ENCODE data around the gene ZNF341. TPM values are rescaled to one million over a fixed set of nuclear protein-coding genes. Genes with fewer than 3 reads are reported as not detected.

ZNF341 gene
- total and polyA plus RNA-seq, 3 experiments from 2014 or later, result 2.6 to 5.0 (median 4.5) TPM

GRCh38 chr20:33719277-33719988 lies 12.4 kb upstream of the ZNF341 start:
- Histone ChIP-seq H3K27me3 (ENCODE audit: insufficient read depth, low read length, poor library complexity, severe bottlenecking) (no peaks in the 10 kb centered on the region), H3K36me3 (ENCODE audit: insufficient read depth, low read length) (no peaks in the 10 kb centered on the region), H3K4me3 (ENCODE audit: low read length) (peak overlapping the region; percentile 84), H3K9me3 (ENCODE audit: low read length) (no peaks in the 10 kb centered on the region), H3K4me1 (ENCODE audit: insufficient read depth, low read length) (peaks cover 20% of the 10 kb centered on the region), H3K27ac (ENCODE audit: low read depth, low read length) (peak overlapping the region; percentile 75)
- POLR2A ChIA-PET, result interaction anchor here (0.9 to 2.6 kb wide), 10 partner anchors 13 to 393 kb away, joined by 3 to 36 read pairs (median 4); partner anchors contain the start of genes CBFA2T2, CHMP4B, EIF2S2 and SNTA1
- Mint-ChIP-seq H3K27me3 (peaks cover 0 to 2% of the 10 kb centered on the region in 2 donors), H3K4me3 (peak overlapping the region; percentile 80 to 95 (median 87)), H3K9me3 (no peaks in the 10 kb centered on the region), H3K36me3 (peaks cover 0 to 29% (median 2%) of the 10 kb centered on the region in 3 donors), H3K27ac (peak overlapping the region; percentile 69 to 98 (median 92)), H3K4me1 (peaks cover 28 to 41% (median 35%) of the 10 kb centered on the region in 3 donors)
- CTCF ChIA-PET, result interaction anchor here (0.8 to 1.7 kb wide), 6 partner anchors 13 to 195 kb away, joined by 3 to 7 read pairs (median 4); no protein-coding TSS in a partner anchor
- no peak for DNase-seq

- peaks cover 20% of the 10 kb centered on the region for H3K4me1 ChIP-seq (ENCODE audit: insufficient read depth, low read length)
- peak within 1 kb of the TSS; percentile 84 for H3K4me3 ChIP-seq (ENCODE audit: low read length)
- H3K9me3 Mint-ChIP-seq, result no peaks in the 10 kb centered on the region
- peaks cover 28 to 41% (median 35%) of the 10 kb centered on the region in 3 donors for H3K4me1 Mint-ChIP-seq
- H3K27me3 ChIP-seq (ENCODE audit: insufficient read depth, low read length, poor library complexity, severe bottlenecking), result no peaks in the 10 kb centered on the region
- H3K27ac Mint-ChIP-seq, result peak within 1 kb of the TSS; percentile 70 to 98 (median 92)
- ChIA-PET CTCF (interaction anchor here (0.8 to 1.7 kb wide), 6 partner anchors 12 to 195 kb away, joined by 3 to 7 read pairs (median 4); no protein-coding TSS in a partner anchor), POLR2A (interaction anchor here (0.9 to 2.6 kb wide), 11 partner anchors 12 to 392 kb away, joined by 3 to 36 read pairs (median 4); partner anchors contain the start of genes CBFA2T2, CHMP4B, EIF2S2 and SNTA1)
- H3K27ac ChIP-seq (ENCODE audit: low read depth, low read length), result peak within 1 kb of the TSS; percentile 75
- H3K36me3 Mint-ChIP-seq, result peaks cover 0 to 24% (median 2%) of the 10 kb centered on the region in 3 donors
- H3K36me3 ChIP-seq (ENCODE audit: insufficient read depth, low read length), result no peaks in the 10 kb centered on the region
- H3K9me3 ChIP-seq (ENCODE audit: low read length), result no peaks in the 10 kb centered on the region
- peak; percentile 76 to 94 (median 92) for DNase-seq
- H3K27me3 Mint-ChIP-seq, result peaks cover 0 to 2% of the 10 kb centered on the region in 2 donors
- peak within 1 kb of the TSS; percentile 80 to 95 (median 87) for H3K4me3 Mint-ChIP-seq
Measured at GRCh38 chr20:33719989-33720709, 11.6 kb upstream of the ZNF341 start, which contains the start of gene PXMP4. TSS of gene PXMP4 (minus strand) at chr20:33720310. CDS start at chr20:33720207, 103 bp downstream.

GRCh38 chr20:33721391-33722140 lies 10.2 kb upstream of the ZNF341 start:
- Histone ChIP-seq H3K4me1 (ENCODE audit: insufficient read depth, low read length) (peaks cover 20% of the 10 kb centered on the region), H3K27me3 (ENCODE audit: insufficient read depth, low read length, poor library complexity, severe bottlenecking) (no peaks in the 10 kb centered on the region), H3K4me3 (ENCODE audit: low read length) (no peak overlapping the region), H3K9me3 (ENCODE audit: low read length) (no peaks in the 10 kb centered on the region), H3K36me3 (ENCODE audit: insufficient read depth, low read length) (no peaks in the 10 kb centered on the region), H3K27ac (ENCODE audit: low read depth, low read length) (no peak overlapping the region)
- Mint-ChIP-seq H3K27ac (peak overlapping the region in 5 of 8 donors; percentile 3 to 92 (median 73)), H3K36me3 (peaks cover 0 to 13% (median 2%) of the 10 kb centered on the region in 3 donors), H3K9me3 (no peaks in the 10 kb centered on the region), H3K4me3 (peak overlapping the region; percentile 9 to 87 (median 71)), H3K27me3 (peaks cover 0 to 2% of the 10 kb centered on the region in 2 donors), H3K4me1 (peaks cover 23 to 34% (median 28%) of the 10 kb centered on the region in 3 donors)
- ChIA-PET CTCF (interaction anchor here (0.7 to 1.2 kb wide), 2 partner anchors 10 to 55 kb away, joined by 3 read pairs; partner anchors contain the start of genes ACTL10 and ZNF341), POLR2A (interaction anchor here (0.6 to 0.7 kb wide), 2 partner anchors 34 to 1363 kb away, joined by 4 to 5 read pairs; no protein-coding TSS in a partner anchor)
- DNase-seq, result no peak

GRCh38 chr20:33724439-33725094 lies 7.2 kb upstream of the ZNF341 start:
- Histone ChIP-seq H3K4me3 (ENCODE audit: low read length) (no peak overlapping the region), H3K27me3 (ENCODE audit: insufficient read depth, low read length, poor library complexity, severe bottlenecking) (no peaks in the 10 kb centered on the region), H3K4me1 (ENCODE audit: insufficient read depth, low read length) (peaks cover 9% of the 10 kb centered on the region), H3K36me3 (ENCODE audit: insufficient read depth, low read length) (no peaks in the 10 kb centered on the region), H3K27ac (ENCODE audit: low read depth, low read length) (no peak overlapping the region), H3K9me3 (ENCODE audit: low read length) (no peaks in the 10 kb centered on the region)
- peaks cover 0 to 2% of the 10 kb centered on the region in 2 donors for H3K27me3 Mint-ChIP-seq
- ChIA-PET POLR2A (no interaction called here), CTCF (interaction anchor here (0.7 kb wide), 1 partner anchor 167 kb away, joined by 3 read pairs; no protein-coding TSS in a partner anchor)
- no peaks in the 10 kb centered on the region for H3K9me3 Mint-ChIP-seq
- no peak overlapping the region for H3K4me3 Mint-ChIP-seq
- H3K36me3 Mint-ChIP-seq, result peaks cover 0 to 6% (median 2%) of the 10 kb centered on the region in 3 donors
- H3K27ac Mint-ChIP-seq, result no peak overlapping the region
- peaks cover 8 to 16% (median 12%) of the 10 kb centered on the region in 3 donors for H3K4me1 Mint-ChIP-seq
- DNase-seq, result no peak

GRCh38 chr20:33725607-33726264 lies 6.1 kb upstream of the ZNF341 start:
- Histone ChIP-seq H3K9me3 (ENCODE audit: low read length) (no peaks in the 10 kb centered on the region), H3K27me3 (ENCODE audit: insufficient read depth, low read length, poor library complexity, severe bottlenecking) (no peaks in the 10 kb centered on the region), H3K27ac (ENCODE audit: low read depth, low read length) (no peak overlapping the region), H3K4me1 (ENCODE audit: insufficient read depth, low read length) (peaks cover 4% of the 10 kb centered on the region), H3K4me3 (ENCODE audit: low read length) (no peak overlapping the region), H3K36me3 (ENCODE audit: insufficient read depth, low read length) (no peaks in the 10 kb centered on the region)
- H3K36me3 Mint-ChIP-seq, result no peaks in the 10 kb centered on the region
- POLR2A ChIA-PET, result interaction anchor here (0.7 to 1.5 kb wide), 2 partner anchors 58 to 59 kb away, joined by 3 read pairs; partner anchors contain the start of gene ACTL10
- CTCF ChIA-PET, result no interaction called here
- H3K4me1 Mint-ChIP-seq, result peaks cover 3 to 6% (median 4%) of the 10 kb centered on the region in 3 donors
- H3K9me3 Mint-ChIP-seq, result no peaks in the 10 kb centered on the region
- no peak overlapping the region for H3K4me3 Mint-ChIP-seq
- H3K27me3 Mint-ChIP-seq, result no peaks in the 10 kb centered on the region
- H3K27ac Mint-ChIP-seq, result peak overlapping the region in 1 of 8 donors; percentile 30
- DNase-seq, result no peak

GRCh38 chr20:33727115-33727479 lies 4.7 kb upstream of the ZNF341 start:
- peaks cover 5 to 9% (median 7%) of the 10 kb centered on the region in 3 donors for H3K4me1 Mint-ChIP-seq
- no peaks in the 10 kb centered on the region for H3K27me3 Mint-ChIP-seq
- no peaks in the 10 kb centered on the region for H3K36me3 ChIP-seq (ENCODE audit: insufficient read depth, low read length)
- ChIA-PET CTCF (no interaction called here), POLR2A (interaction anchor here (1.5 kb wide), 1 partner anchor 59 kb away, joined by 3 read pairs; no protein-coding TSS in a partner anchor)
- no peaks in the 10 kb centered on the region for H3K9me3 Mint-ChIP-seq
- no peak overlapping the region for H3K27ac ChIP-seq (ENCODE audit: low read depth, low read length)
- peak overlapping the region in 1 of 7 donors; percentile 56 for H3K4me3 Mint-ChIP-seq
- H3K36me3 Mint-ChIP-seq, result no peaks in the 10 kb centered on the region
- no peaks in the 10 kb centered on the region for H3K9me3 ChIP-seq (ENCODE audit: low read length)
- H3K4me3 ChIP-seq (ENCODE audit: low read length), result no peak overlapping the region
- no peaks in the 10 kb centered on the region for H3K27me3 ChIP-seq (ENCODE audit: insufficient read depth, low read length, poor library complexity, severe bottlenecking)
- no peak for DNase-seq
- peaks cover 5% of the 10 kb centered on the region for H3K4me1 ChIP-seq (ENCODE audit: insufficient read depth, low read length)
- H3K27ac Mint-ChIP-seq, result peak overlapping the region in 1 of 8 donors; percentile 25

Measured in CD8-positive, alpha-beta memory T cell (primary cell).